Central memory CD4-positive, alpha-beta T cell (primary cell): ENCODE data around the gene CITED1.

Experiments
- DNase-seq: peaks from one replicate; pipeline ENCODE4 v3.0.0; 2022

The CITED1 gene

DNA sequence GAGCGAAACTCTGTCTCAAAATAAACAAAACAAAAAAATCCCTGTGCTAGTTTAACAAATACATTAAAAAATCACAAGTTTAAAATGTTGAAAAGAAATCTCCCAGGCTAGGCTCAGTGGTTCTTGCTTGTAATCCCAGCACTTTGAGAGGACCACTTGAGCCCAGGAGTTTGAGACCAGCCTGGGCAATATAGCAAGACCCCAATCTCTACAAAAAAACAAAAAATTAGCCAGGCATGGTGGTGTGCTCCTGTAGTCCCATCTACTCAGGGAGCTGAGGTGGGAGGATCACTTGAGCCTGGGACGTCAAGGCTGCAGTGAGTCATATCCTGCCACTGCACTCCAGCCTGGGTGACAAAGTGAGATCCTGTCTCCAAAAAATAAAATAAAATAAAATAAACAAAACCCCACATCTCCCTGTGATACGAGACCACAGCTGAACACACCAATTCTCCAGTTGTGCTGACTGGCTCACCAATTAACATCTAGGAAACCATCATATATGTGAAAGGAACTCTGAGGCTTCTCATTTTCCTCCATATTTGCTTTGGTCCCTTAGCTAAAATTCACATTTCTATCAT lies 36.0 kb downstream of the CITED1 start:
- DNase-seq: no peak

DNA sequence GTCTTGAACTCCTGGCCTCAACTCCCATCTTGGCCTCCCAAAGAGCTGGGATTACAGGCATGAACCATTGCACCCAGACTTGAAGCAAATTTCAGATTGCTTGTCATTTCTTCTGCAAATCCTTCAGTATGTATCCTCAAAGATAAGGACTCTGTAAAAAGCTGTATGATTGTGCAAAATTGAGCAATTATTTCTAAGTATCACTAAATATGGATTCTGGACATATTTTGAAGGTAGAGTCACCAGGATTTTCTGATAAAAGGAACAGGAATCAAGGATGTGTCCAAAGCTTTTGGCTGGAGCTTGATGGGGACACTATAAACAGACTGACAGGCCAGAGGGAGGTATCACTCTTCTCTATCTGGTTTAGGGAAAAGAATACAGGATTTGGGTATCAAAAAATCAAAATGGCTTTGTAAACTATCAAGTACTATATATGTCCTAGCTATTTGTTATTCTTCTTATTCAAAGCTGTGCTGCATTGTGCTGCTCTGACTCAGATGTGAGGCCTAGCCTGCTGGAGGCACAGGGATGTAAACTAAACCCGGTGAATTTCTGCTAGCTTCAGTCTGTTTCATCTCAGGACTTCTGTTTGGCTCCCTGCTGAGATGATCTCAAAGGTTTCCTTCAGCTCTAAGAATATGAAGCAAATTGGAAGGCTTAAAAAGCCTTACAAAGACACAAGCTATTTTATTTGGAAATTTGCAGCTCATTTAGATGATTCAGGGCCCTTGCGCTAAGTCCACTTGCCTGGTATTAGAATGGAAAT lies 36.9 kb downstream of the CITED1 start:
- no peak for DNase-seq

DNA sequence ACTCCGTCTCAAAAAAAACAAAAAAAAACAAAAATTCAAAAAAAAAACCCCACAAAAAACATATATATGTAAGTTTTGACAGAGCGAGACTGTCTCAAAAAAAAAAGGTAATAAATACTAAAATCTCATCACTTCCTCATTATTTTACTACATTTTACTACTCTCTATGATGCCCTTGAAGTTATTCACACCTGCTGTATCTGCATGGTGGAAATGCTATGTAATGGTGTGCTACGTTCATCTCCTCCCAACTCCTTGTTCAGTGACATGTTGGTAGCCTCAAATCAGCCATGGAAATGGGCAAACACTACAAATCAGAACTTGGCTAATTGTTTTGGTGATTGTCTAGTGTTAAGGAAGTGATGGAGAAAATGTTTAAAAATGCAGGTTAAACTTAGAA lies 40.5 kb downstream of the CITED1 start:
- no peak for DNase-seq

DNA sequence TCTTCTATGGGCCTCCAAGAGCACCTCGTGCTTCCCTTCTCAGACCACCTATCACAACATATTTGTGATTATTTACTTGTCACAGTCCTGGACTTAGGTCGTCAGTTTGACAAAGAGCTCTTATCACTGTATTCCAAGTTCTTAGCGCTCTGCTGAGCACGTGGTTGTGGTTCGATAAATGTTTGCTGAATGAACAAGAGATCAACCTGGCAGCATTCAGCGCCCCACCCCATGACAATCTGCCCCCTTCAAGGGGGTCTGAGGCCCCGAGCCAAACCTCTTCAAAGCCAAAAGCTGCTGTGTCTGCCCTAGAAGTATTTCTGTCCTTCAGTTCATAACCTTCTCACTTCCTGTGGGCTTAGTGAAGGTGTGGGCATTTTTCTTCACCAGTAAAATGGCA lies 43.6 kb downstream of the CITED1 start:
- DNase-seq: no peak

DNA sequence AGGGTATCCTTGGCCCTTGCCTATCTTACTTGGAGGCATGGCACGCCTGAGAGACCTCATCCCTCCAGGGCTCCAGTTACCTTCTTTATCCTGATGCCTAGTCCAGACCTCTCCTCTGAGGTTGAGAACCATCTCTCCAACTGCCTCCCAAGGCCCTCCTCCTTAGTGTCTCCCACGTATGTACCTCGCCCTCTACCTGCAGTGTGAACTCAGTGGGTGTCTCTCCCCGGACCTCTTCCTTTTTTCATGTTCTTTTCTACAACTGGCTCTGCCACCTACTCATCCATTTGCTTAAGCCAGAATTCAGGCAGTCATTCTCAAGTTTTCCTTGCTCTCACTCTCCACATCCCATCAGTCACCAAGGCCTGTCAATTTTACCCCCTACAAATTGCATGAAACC lies 45.3 kb downstream of the CITED1 start:
- DNase-seq: no peak

DNA sequence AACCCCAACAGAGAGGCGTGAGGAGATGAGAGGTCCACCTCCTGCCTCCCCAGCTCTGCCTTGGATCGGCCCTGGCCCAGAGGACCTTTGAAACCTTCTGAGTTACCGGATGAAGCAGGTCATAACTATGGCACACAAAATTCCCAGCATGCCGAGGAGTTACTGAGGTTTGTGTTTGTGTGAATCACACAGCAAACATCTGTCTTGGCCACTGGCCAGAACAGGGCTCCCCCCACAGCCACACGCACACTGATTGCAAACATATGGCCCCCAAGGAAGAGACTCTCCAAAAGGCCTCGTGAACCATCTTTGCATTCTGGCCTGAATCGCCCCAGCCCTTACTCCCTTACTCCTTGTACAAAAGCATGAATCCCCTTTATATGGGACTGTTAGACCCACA lies 47.5 kb downstream of the CITED1 start:
- DNase-seq: no peak

DNA sequence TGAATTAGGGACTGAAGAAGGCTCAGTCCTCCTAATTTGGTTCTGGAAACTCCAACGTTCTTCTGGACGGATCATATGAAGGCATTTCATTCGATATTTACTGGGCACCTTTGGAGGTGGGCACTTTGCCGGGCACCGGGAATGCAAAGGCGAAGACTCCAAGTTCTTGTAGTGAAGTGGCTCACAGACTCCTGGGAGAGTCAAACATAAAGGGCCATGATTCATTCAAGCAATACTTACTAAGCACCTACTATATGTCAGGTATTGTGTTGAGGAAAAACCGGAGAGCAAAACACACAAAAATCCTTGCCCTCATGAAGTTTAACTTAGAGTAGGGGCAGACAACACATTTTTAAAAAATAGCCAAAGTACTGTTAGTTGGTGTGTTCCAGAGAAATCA lies 49.9 kb downstream of the CITED1 start:
- DNase-seq: no peak

DNA sequence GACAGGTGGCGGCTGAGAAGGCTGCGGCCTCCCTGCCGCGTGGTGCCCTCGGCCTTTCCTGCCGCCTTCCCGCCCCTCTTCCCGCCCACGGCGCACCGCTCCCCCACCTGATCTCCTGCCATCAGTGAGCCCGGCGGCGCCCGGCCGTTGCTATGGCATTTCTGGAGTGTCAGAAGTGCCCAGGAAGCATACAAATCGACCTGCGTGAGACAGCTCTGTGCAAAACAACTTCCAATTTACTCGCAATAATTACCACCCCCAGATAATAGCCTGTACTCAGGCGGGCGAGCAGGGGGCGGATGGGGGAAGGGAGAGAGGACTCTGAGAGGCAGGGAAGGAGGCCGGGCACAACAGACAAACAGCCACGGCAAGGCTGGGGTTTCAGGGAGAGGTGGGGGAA lies 50.3 kb downstream of the CITED1 start:
- DNase-seq: no peak

DNA sequence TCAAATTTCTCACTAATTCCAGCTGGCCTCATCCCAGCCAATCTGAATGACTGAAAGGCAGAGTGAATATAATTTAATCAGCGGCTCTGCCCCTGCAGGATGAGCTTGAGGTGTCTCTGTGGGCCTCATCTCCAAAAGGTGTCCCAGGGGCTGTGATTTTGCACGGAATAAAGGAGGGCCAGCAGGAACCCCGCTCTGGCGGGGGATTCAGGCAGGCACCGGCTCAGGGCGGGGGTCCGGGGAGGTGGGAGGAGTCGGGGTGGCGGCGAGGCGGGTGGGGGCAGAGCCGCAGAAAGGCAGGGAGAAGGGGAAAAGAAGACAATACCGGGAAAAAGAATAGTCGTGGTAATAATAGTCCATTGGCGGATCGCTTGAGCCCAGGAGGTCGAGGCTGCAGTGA lies 50.9 kb downstream of the CITED1 start:
- DNase-seq: no peak

DNA sequence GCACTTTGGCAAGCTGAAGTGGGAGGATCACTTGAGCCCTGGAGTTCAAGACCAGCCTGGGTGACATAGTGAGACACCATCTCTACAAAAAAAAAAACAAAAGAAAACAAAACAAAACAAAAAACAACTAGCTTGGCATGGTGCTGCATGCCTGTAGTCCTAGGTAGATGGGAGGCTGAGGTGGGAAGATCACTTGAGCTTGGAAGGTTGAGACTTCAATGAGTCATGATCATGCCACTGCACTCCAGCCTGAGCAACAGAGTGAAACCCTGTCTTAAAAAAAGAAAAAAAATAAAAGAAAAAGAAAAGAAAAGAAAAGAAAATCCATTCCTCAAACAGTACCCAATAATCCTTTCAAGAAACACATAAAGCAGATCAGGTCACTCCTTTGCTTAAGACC lies 52.0 kb downstream of the CITED1 start:
- DNase-seq: no peak
